K562 (cell line): ENCODE data around the gene FOXJ1. TPM values are rescaled to one million over a fixed set of nuclear protein-coding genes. Genes with fewer than 3 reads are reported as not detected.
A peak's percentile ranks its signal among the peaks of the same experiment; 100 is the strongest.

ENCODE experiments used
- ATAC-seq: fragments of 200-7000 bp; cut with Tn5 transposase; 3 replicates; pipeline ENCODE4 v1.9.1; 2020; ENCODE audit warnings: moderate library complexity
- BruUV-seq: library from RNA; stranded (reverse); fragments of 400-500 nt; replicated peaks from 2 replicates; lab custom pipeline; 2021; lab: Mats Ljungman, UMichigan
- CTCF ChIA-PET: fragments of 300-600 bp; formaldehyde crosslinking; extraction: SDS; loops from one replicate; lab custom pipeline; 2021; ENCODE audit warnings: low intra/inter-chr PET ratio; lab: Yijun Ruan, JAX
- POLR2A ChIA-PET: fragments of 300-600, 350-650 bp; sonication (Branson Sonifier 250); formaldehyde crosslinking; extraction: SDS; loops from one replicate; lab custom pipeline; 2021; ENCODE audit warnings: antibody characterized with exemption, inconsistent platforms; lab: Yijun Ruan, JAX
- DNase-seq, 4 experiments: peaks; one replicate each; pipeline versions ENCODE4 v3.0.0 to v3.0.0-alpha.2; 2011 to 2018; ENCODE audit warnings: low spot score in 3 of 4, mixed read lengths in 3 of 4; ENCODE audit errors: extremely low read depth in 1 of 4
- FAIRE-seq: peaks from 2 replicates; lab custom pipeline; 2011; peaks lifted over from hg19 to GRCh38; lab: Jason Lieb, UNC
- H2AFZ ChIP-seq: 2 replicates; pipeline ENCODE4 v1.6.0; 2011; ENCODE audit warnings: low read depth, low read length, control low read depth, inconsistent platforms
- H3K27ac ChIP-seq: fragments of 200-600 bp; 3 replicates; pipeline ENCODE4 v1.8.0; 2011; ENCODE audit warnings: low read depth, mild to moderate bottlenecking, control low read depth, inconsistent platforms, low read length, moderate library complexity, mixed read lengths; ENCODE audit errors: extremely low read depth
- H3K27me3 ChIP-seq, 2 experiments: fragments of 300-600 bp in 1 of 2; 2 replicates in 1 of 2; 3 replicates in 1 of 2; pipeline versions ENCODE4 v1.6.0 to v1.8.0; 2011; ENCODE audit warnings: inconsistent platforms in 2 of 2, low read length in 2 of 2, mild to moderate bottlenecking in 1 of 2, mixed read lengths in 1 of 2, moderate library complexity in 1 of 2; ENCODE audit not compliant: control insufficient read depth in 2 of 2, insufficient read depth in 2 of 2
- H3K36me3 ChIP-seq: fragments of 300-600 bp; 3 replicates; pipeline ENCODE4 v1.8.0; 2011; ENCODE audit warnings: mild to moderate bottlenecking, low read length, inconsistent platforms; ENCODE audit not compliant: control insufficient read depth, insufficient read depth
- H3K4me1 ChIP-seq, 2 experiments: fragments of 200-600 bp in 1 of 2; replicated peaks in 1 of 2; 2 replicates in 1 of 2; 3 replicates in 1 of 2; pipeline versions ENCODE4 v1.5.1 to v1.8.0; 2011; ENCODE audit warnings: inconsistent platforms in 2 of 2, low read length in 2 of 2, mild to moderate bottlenecking in 1 of 2, mixed read lengths in 1 of 2, moderate library complexity in 1 of 2; ENCODE audit not compliant: control insufficient read depth in 2 of 2, insufficient read depth in 2 of 2
- H3K4me2 ChIP-seq: 2 replicates; pipeline ENCODE4 v1.6.1; 2011; ENCODE audit warnings: low read length, control low read depth, inconsistent platforms, mixed read lengths; ENCODE audit not compliant: insufficient read depth
- H3K4me3 ChIP-seq: fragments of 200-600 bp; sonication (generic), shearing (Covaris generic); 2 replicates; pipeline ENCODE4 v1.5.1; 2016; ENCODE audit warnings: control low read depth, inconsistent platforms
- H3K79me2 ChIP-seq: fragments of 200-600 bp; 3 replicates; pipeline ENCODE4 v1.8.0; 2011; ENCODE audit warnings: low read length, inconsistent platforms; ENCODE audit not compliant: control insufficient read depth, insufficient read depth
- H3K9ac ChIP-seq, 2 experiments: 2 replicates each; pipeline versions ENCODE4 v1.6.0 to v1.6.1; 2011; ENCODE audit warnings: low read depth in 2 of 2, low read length in 2 of 2, control low read depth in 1 of 2, inconsistent platforms in 1 of 2, mild to moderate bottlenecking in 1 of 2, mixed read lengths in 1 of 2; ENCODE audit not compliant: insufficient read depth in 1 of 2
- H3K9me1 ChIP-seq: one replicate; pipeline ENCODE4 v1.6.0; 2011; ENCODE audit warnings: inconsistent platforms, mild to moderate bottlenecking, low read length, moderate library complexity; ENCODE audit not compliant: control insufficient read depth, insufficient read depth
- H3K9me3 ChIP-seq: replicated peaks from 2 replicates; pipeline ENCODE4 v1.5.1; 2011; ENCODE audit warnings: low read depth, low read length, inconsistent platforms; ENCODE audit not compliant: control insufficient read depth, insufficient read depth
- H4K20me1 ChIP-seq: replicated peaks from 2 replicates; pipeline ENCODE4 v1.6.1; 2011; ENCODE audit warnings: low read length, inconsistent platforms, mixed read lengths; ENCODE audit not compliant: control insufficient read depth, insufficient read depth
- BDP1 ChIP-seq: IDR thresholded peaks from 3 replicates; pipeline ENCODE4 v1.6.1; 2011; ENCODE audit not compliant: insufficient read length, insufficient read depth
- CBFA2T3 ChIP-seq: fragments of 450-650 bp; IDR thresholded peaks from 2 replicates; pipeline ENCODE4 v1.6.1; 2017
- CBFB ChIP-seq: sonication (generic); formaldehyde crosslinking; IDR thresholded peaks from 2 replicates; pipeline ENCODE4 v1.4.0; 2020; ENCODE audit warnings: mild to moderate bottlenecking, missing genetic modification reagents
- DACH1 ChIP-seq: fragments of 450-650 bp; IDR thresholded peaks from 2 replicates; pipeline ENCODE4 v1.6.1; 2018; ENCODE audit not compliant: partially characterized antibody
- FOXP1 ChIP-seq: sonication (generic); formaldehyde crosslinking; IDR thresholded peaks from 2 replicates; pipeline ENCODE4 v1.8.0; 2022; ENCODE audit warnings: mild to moderate bottlenecking, missing genetic modification reagents
- KAT8 ChIP-seq: fragments of 450-650 bp; IDR thresholded peaks from 2 replicates; pipeline ENCODE4 v1.6.1; 2016; ENCODE audit warnings: low read depth, mild to moderate bottlenecking
- PHB2 ChIP-seq: fragments of 450-650 bp; IDR thresholded peaks from 2 replicates; pipeline ENCODE4 v1.6.1; 2017; ENCODE audit warnings: low read depth
- TCF3 ChIP-seq: sonication (generic); formaldehyde crosslinking; IDR thresholded peaks from 2 replicates; pipeline ENCODE4 v1.4.0; 2020; ENCODE audit warnings: mild to moderate bottlenecking, missing genetic modification reagents
- YY1 ChIP-seq, 3 experiments: IDR thresholded peaks; 2 replicates each; pipeline ENCODE4 v1.6.1; 2011; ENCODE audit warnings: low read length in 2 of 3, mild to moderate bottlenecking in 2 of 3, moderate library complexity in 2 of 3, borderline replicate concordance in 1 of 3, control low read depth in 1 of 3, low read depth in 1 of 3; ENCODE audit not compliant: insufficient read depth in 3 of 3, insufficient replicate concordance in 2 of 3, control insufficient read depth in 1 of 3, insufficient read length in 1 of 3; ENCODE audit errors: extremely low read depth in 1 of 3
- ZNF184 ChIP-seq: sonication (generic); formaldehyde crosslinking; IDR thresholded peaks from 2 replicates; pipeline ENCODE4 v1.5.0; 2020; ENCODE audit warnings: missing genetic modification reagents
- ZNF695 ChIP-seq: fragments of 450-650 bp; formaldehyde crosslinking; IDR thresholded peaks from 2 replicates; pipeline ENCODE4 v1.4.0; 2020; ENCODE audit warnings: mild to moderate bottlenecking, moderate library complexity
- WGBS: fragments of 100-300 bp; shearing (Covaris generic); methylation state at CpG from one replicate; pipeline ENCODE4 v1.1.6; 2016; ENCODE audit warnings: low coverage, mixed read lengths; ENCODE audit not compliant: insufficient coverage; ENCODE audit errors: missing lambda C conversion rate; 5-methylcytosine and 5-hydroxymethylcytosine counted together
- in situ Hi-C: fragments of 300-500 bp; cut with MboI; formaldehyde crosslinking; loops from 4 replicates; pipeline ENCODE4 v1.15.0; 2018; ENCODE audit warnings: inconsistent platforms, mixed read lengths
- intact Hi-C: fragments of 100-400 bp; cut with micrococcal nuclease; formaldehyde crosslinking; loops from 2 replicates; pipeline ENCODE4 v1.14.2; 2022
- polyA plus RNA-seq, 8 experiments: library from polyadenylated mRNA; depleted of rRNA in 4 of 8; stranded (reverse) in 5 of 8; unstranded in 3 of 8; fragments of >200 nt; fragmentation: Nextera tagmentation in 2 of 8; fragmentation: Illumina TruSeq in 1 of 8; extraction: Ambion mirVana in 2 of 8; extraction: Trizol in 1 of 8; gene quantifications; 2 replicates each; pipeline versions ENCODE4 v1.2.1 to v1.2.3, GENCODE V29; 2011 to 2014; ENCODE audit warnings: inconsistent platforms in 1 of 8, missing spikeins in 1 of 8
- total RNA-seq, 7 experiments: library from RNA; depleted of rRNA in 6 of 7; stranded (reverse); fragments of >200 nt in 6 of 7; fragmentation: Illumina TruSeq in 2 of 7; extraction: Trizol in 2 of 7; gene quantifications; 2 replicates each; pipeline versions ENCODE4 v1.2.1 to v1.2.3, GENCODE V29; 2011 to 2021; ENCODE audit warnings: low replicate concordance in 1 of 7
- TF ChIP-seq, protein P1 (sequence below): sonication (generic); formaldehyde crosslinking; IDR thresholded peaks from 2 replicates; pipeline ENCODE4 v1.8.0; 2022; ENCODE audit warnings: missing genetic modification reagents, mild to moderate bottlenecking, moderate library complexity, borderline replicate concordance
- TF ChIP-seq, protein P2 (sequence below): sonication (generic); formaldehyde crosslinking; IDR thresholded peaks from 2 replicates; pipeline ENCODE4 v1.8.0; 2022; ENCODE audit warnings: mild to moderate bottlenecking, low read depth, missing genetic modification reagents
- TF ChIP-seq, protein P3 (sequence below): sonication (generic); formaldehyde crosslinking; IDR thresholded peaks from 2 replicates; pipeline ENCODE4 v1.8.1; 2023; ENCODE audit warnings: mild to moderate bottlenecking, missing genetic modification reagents

The FOXJ1 gene
- total and polyA plus RNA-seq, 9 of the 15 experiments (the other 6 are each of a cell fraction or from before 2014, with no cell fraction given), result 0.07 TPM; not detected in 8

DNA sequence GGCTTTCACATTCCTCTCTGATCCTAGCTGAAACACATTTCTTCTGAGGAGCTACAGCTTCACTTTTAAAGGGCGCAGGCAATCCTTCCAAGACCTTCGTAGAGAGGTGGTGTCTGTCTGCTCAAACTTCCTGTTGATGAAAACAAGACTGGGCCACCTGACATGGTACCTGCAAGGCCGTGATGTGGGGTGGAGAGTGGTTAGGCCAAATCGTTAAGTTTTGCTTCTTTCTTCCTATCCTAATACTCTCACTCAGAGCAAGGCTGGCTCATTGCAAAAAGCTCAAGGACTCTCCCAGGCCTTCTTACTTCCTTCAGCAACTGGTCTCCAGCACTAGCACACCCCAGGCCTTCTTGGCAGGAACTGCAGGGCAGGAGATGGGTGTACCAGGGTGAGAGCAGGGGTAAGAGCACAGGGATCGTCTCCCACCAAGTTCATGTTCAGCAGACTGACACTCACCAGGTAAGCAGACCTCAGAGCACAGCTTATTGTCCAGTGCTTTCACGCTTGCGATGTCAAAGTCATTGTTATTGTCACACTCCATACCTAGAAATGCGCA lies 10.9 kb upstream of the FOXJ1 start (continued):
- TF ChIP-seq YY1 (IDR thresholded peaks at IDR 0.05; ENCODE audit: borderline replicate concordance in 1 of 3, control insufficient read depth in 1 of 3, extremely low read depth in 1 of 3, insufficient read depth in 3 of 3, insufficient read length in 1 of 3, insufficient replicate concordance in 2 of 3, low read depth in 1 of 3, low read length in 2 of 3), result no peak
- TF ChIP-seq BDP1, result no peak
- no peak for TF ChIP-seq ZNF695 (CRISPR knock-in tag)
- no peak for TF ChIP-seq FOXP1 (CRISPR knock-in tag)
- no peak for TF ChIP-seq TCF3 (CRISPR knock-in tag)

DNA sequence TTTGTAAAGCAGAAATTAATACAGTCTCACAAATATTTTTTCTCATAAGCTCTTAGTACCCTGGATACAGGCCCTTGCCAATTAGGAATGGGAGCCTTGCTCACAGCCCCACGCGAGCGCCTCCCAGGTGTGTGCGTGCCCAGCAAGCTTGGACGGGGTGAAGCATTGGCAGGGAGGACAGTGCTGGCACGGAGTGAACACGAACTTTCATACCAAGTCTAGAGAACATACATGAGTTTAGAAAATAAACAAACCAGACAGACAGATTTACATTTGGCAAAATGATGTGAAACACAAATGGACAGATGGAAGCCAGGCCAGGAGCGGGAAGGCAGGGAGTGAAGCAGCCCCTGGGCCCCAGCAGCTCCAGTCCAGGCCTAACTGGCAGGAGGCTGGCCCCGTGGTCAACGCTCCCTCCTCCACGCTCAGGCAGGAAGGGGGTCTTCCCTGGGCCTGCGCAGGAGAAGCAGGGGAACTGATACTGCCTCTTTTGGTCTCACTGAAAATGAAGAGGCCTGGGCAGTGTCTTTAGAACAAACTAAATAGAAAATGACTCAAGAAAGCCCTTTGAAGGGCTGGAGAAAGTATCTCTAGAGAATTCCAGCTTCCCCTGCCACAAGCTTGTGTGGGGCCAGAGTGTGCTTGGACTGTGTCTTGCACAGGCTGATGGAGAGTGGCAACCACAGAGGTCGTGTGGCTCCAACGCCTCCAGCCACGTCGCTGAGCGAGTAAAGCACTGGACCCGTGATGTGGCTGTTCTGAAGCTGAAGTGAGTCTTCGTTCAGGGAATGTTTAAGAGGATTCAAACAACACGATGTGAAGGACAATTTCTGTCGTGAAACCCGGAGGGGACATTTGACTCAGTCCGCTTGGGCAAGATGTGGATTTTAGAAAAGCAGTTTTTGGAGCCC lies 9.9 kb upstream of the FOXJ1 start:
- intact Hi-C loops (no loop called here), in situ Hi-C loops (no loop called here)
- ChIA-PET POLR2A (interaction anchor here (0.6 to 2.2 kb wide), 8 partner anchors 8 to 124 kb away, joined by 3 to 5 read pairs (median 4); partner anchors contain the start of genes FOXJ1 and UBALD2), CTCF (no interaction called here)
- no peak for ATAC-seq
- Histone ChIP-seq H2AFZ (no peak overlapping the region), H3K9me3 (no peaks in the 10 kb centered on the region), H4K20me1 (no peaks in the 10 kb centered on the region), H3K9ac (peak overlapping the region in 1 of 2 experiments; percentile 33; a peak in 1 of 4 replicates), H3K4me3 (no peak overlapping the region), H3K27me3 (no peaks in the 10 kb centered on the region), H3K4me1 (0 out of 5 replicates have a peak, but pooled peaks cover 0 to 3% of the 10 kb centered on the region in 2 experiments), H3K9me1 (no peaks in the 10 kb centered on the region), H3K27ac (no peak overlapping the region), H3K79me2 (no peaks in the 10 kb centered on the region), H3K4me2 (no peak overlapping the region), H3K36me3 (peaks cover 62% of the 10 kb centered on the region; the same call in 2 of the 3 replicates)
- no peak for FAIRE-seq
- WGBS, result 87% methylated on average over 23 of the region's 23 CpGs
- DNase-seq, result no peak
- no TSS peak for BruUV-seq
- TF ChIP-seq CBFB (CRISPR knock-in tag) (no peak), KAT8 (no peak), PHB2 (no peak), CBFA2T3 (no peak), DACH1 (no peak), ZNF184 (CRISPR knock-in tag) (no peak)
- TF ChIP-seq, protein P1, sequence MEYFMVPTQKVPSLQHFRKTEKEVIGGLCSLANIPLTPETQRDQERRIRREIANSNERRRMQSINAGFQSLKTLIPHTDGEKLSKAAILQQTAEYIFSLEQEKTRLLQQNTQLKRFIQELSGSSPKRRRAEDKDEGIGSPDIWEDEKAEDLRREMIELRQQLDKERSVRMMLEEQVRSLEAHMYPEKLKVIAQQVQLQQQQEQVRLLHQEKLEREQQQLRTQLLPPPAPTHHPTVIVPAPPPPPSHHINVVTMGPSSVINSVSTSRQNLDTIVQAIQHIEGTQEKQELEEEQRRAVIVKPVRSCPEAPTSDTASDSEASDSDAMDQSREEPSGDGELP (CRISPR knock-in tag), result no peak
- TF ChIP-seq, protein P2, sequence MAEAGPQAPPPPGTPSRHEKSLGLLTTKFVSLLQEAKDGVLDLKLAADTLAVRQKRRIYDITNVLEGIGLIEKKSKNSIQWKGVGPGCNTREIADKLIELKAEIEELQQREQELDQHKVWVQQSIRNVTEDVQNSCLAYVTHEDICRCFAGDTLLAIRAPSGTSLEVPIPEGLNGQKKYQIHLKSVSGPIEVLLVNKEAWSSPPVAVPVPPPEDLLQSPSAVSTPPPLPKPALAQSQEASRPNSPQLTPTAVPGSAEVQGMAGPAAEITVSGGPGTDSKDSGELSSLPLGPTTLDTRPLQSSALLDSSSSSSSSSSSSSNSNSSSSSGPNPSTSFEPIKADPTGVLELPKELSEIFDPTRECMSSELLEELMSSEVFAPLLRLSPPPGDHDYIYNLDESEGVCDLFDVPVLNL (CRISPR knock-in tag), result no peak
- TF ChIP-seq, protein P3, sequence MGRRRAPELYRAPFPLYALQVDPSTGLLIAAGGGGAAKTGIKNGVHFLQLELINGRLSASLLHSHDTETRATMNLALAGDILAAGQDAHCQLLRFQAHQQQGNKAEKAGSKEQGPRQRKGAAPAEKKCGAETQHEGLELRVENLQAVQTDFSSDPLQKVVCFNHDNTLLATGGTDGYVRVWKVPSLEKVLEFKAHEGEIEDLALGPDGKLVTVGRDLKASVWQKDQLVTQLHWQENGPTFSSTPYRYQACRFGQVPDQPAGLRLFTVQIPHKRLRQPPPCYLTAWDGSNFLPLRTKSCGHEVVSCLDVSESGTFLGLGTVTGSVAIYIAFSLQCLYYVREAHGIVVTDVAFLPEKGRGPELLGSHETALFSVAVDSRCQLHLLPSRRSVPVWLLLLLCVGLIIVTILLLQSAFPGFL (CRISPR knock-in tag), result no peak
